K562 (cell line): Measurements from ENCODE around the gene SLC9A2. TPM values are rescaled to one million over a fixed set of nuclear protein-coding genes. Genes with fewer than 3 reads are reported as not detected.
A peak's percentile ranks its signal among the peaks of the same experiment; 100 is the strongest.

Source experiments
- ATAC-seq: fragments of 200-7000 bp; cut with Tn5 transposase; 3 replicates; pipeline ENCODE4 v1.9.1; 2020; ENCODE audit warnings: moderate library complexity
- BruUV-seq: library from RNA; stranded (reverse); fragments of 400-500 nt; replicated peaks from 2 replicates; lab custom pipeline; 2021; lab: Mats Ljungman, UMichigan
- CTCF ChIA-PET: fragments of 300-600 bp; formaldehyde crosslinking; extraction: SDS; loops from one replicate; lab custom pipeline; 2021; ENCODE audit warnings: low intra/inter-chr PET ratio; lab: Yijun Ruan, JAX
- POLR2A ChIA-PET: fragments of 300-600, 350-650 bp; sonication (Branson Sonifier 250); formaldehyde crosslinking; extraction: SDS; loops from one replicate; lab custom pipeline; 2021; ENCODE audit warnings: antibody characterized with exemption, inconsistent platforms; lab: Yijun Ruan, JAX
- DNase-seq, 4 experiments: peaks; one replicate each; pipeline versions ENCODE4 v3.0.0 to v3.0.0-alpha.2; 2011 to 2018; ENCODE audit warnings: low spot score in 3 of 4, mixed read lengths in 3 of 4; ENCODE audit errors: extremely low read depth in 1 of 4
- FAIRE-seq: peaks from 2 replicates; lab custom pipeline; 2011; peaks lifted over from hg19 to GRCh38; lab: Jason Lieb, UNC
- H2AFZ ChIP-seq: 2 replicates; pipeline ENCODE4 v1.6.0; 2011; ENCODE audit warnings: low read depth, low read length, control low read depth, inconsistent platforms
- H3K27ac ChIP-seq: fragments of 200-600 bp; 3 replicates; pipeline ENCODE4 v1.8.0; 2011; ENCODE audit warnings: low read depth, mild to moderate bottlenecking, control low read depth, inconsistent platforms, low read length, moderate library complexity, mixed read lengths; ENCODE audit errors: extremely low read depth
- H3K27me3 ChIP-seq, 2 experiments: fragments of 300-600 bp in 1 of 2; 2 replicates in 1 of 2; 3 replicates in 1 of 2; pipeline versions ENCODE4 v1.6.0 to v1.8.0; 2011; ENCODE audit warnings: inconsistent platforms in 2 of 2, low read length in 2 of 2, mild to moderate bottlenecking in 1 of 2, mixed read lengths in 1 of 2, moderate library complexity in 1 of 2; ENCODE audit not compliant: control insufficient read depth in 2 of 2, insufficient read depth in 2 of 2
- H3K36me3 ChIP-seq: fragments of 300-600 bp; 3 replicates; pipeline ENCODE4 v1.8.0; 2011; ENCODE audit warnings: mild to moderate bottlenecking, low read length, inconsistent platforms; ENCODE audit not compliant: control insufficient read depth, insufficient read depth
- H3K4me1 ChIP-seq, 2 experiments: fragments of 200-600 bp in 1 of 2; replicated peaks in 1 of 2; 2 replicates in 1 of 2; 3 replicates in 1 of 2; pipeline versions ENCODE4 v1.5.1 to v1.8.0; 2011; ENCODE audit warnings: inconsistent platforms in 2 of 2, low read length in 2 of 2, mild to moderate bottlenecking in 1 of 2, mixed read lengths in 1 of 2, moderate library complexity in 1 of 2; ENCODE audit not compliant: control insufficient read depth in 2 of 2, insufficient read depth in 2 of 2
- H3K4me2 ChIP-seq: 2 replicates; pipeline ENCODE4 v1.6.1; 2011; ENCODE audit warnings: low read length, control low read depth, inconsistent platforms, mixed read lengths; ENCODE audit not compliant: insufficient read depth
- H3K4me3 ChIP-seq: fragments of 200-600 bp; sonication (generic), shearing (Covaris generic); 2 replicates; pipeline ENCODE4 v1.5.1; 2016; ENCODE audit warnings: control low read depth, inconsistent platforms
- H3K79me2 ChIP-seq: fragments of 200-600 bp; 3 replicates; pipeline ENCODE4 v1.8.0; 2011; ENCODE audit warnings: low read length, inconsistent platforms; ENCODE audit not compliant: control insufficient read depth, insufficient read depth
- H3K9ac ChIP-seq, 2 experiments: 2 replicates each; pipeline versions ENCODE4 v1.6.0 to v1.6.1; 2011; ENCODE audit warnings: low read depth in 2 of 2, low read length in 2 of 2, control low read depth in 1 of 2, inconsistent platforms in 1 of 2, mild to moderate bottlenecking in 1 of 2, mixed read lengths in 1 of 2; ENCODE audit not compliant: insufficient read depth in 1 of 2
- H3K9me1 ChIP-seq: one replicate; pipeline ENCODE4 v1.6.0; 2011; ENCODE audit warnings: inconsistent platforms, mild to moderate bottlenecking, low read length, moderate library complexity; ENCODE audit not compliant: control insufficient read depth, insufficient read depth
- H3K9me3 ChIP-seq: replicated peaks from 2 replicates; pipeline ENCODE4 v1.5.1; 2011; ENCODE audit warnings: low read depth, low read length, inconsistent platforms; ENCODE audit not compliant: control insufficient read depth, insufficient read depth
- H4K20me1 ChIP-seq: replicated peaks from 2 replicates; pipeline ENCODE4 v1.6.1; 2011; ENCODE audit warnings: low read length, inconsistent platforms, mixed read lengths; ENCODE audit not compliant: control insufficient read depth, insufficient read depth
- CAMTA2 ChIP-seq: fragments of 250-450 bp; sonication (Bioruptor Pico); conservative IDR thresholded peaks from 2 replicates; pipeline ENCODE4 v1.5.1; 2022
- CEBPB ChIP-seq: fragments of 450-650 bp; IDR thresholded peaks from 2 replicates; pipeline ENCODE4 v1.6.1; 2016; ENCODE audit warnings: missing genetic modification characterization, missing compliant biosample characterization
- MEIS2 ChIP-seq: fragments of 450-650 bp; IDR thresholded peaks from 2 replicates; pipeline ENCODE4 v1.6.1; 2014; ENCODE audit warnings: mild to moderate bottlenecking; ENCODE audit not compliant: partially characterized antibody
- PCBP1 ChIP-seq: fragments of 200-400 bp; formaldehyde crosslinking; IDR thresholded peaks from 2 replicates; pipeline ENCODE4 v1.6.1; 2018; ENCODE audit warnings: mild to moderate bottlenecking, low read depth, low read length; ENCODE audit not compliant: poor library complexity, severe bottlenecking
- PRPF4 ChIP-seq: fragments of 200-400 bp; formaldehyde crosslinking; IDR thresholded peaks from one replicate; pipeline ENCODE4 v1.6.1; 2017; ENCODE audit warnings: low read length, low read depth, mild to moderate bottlenecking; ENCODE audit not compliant: insufficient read depth, poor library complexity, severe bottlenecking
- TRIM24 ChIP-seq, 2 experiments: fragments of 450-650 bp; IDR thresholded peaks; 2 replicates each; pipeline ENCODE4 v1.6.1; 2016
- WGBS: fragments of 100-300 bp; shearing (Covaris generic); methylation state at CpG from one replicate; pipeline ENCODE4 v1.1.6; 2016; ENCODE audit warnings: low coverage, mixed read lengths; ENCODE audit not compliant: insufficient coverage; ENCODE audit errors: missing lambda C conversion rate; 5-methylcytosine and 5-hydroxymethylcytosine counted together
- in situ Hi-C: fragments of 300-500 bp; cut with MboI; formaldehyde crosslinking; loops from 4 replicates; pipeline ENCODE4 v1.15.0; 2018; ENCODE audit warnings: inconsistent platforms, mixed read lengths
- intact Hi-C: fragments of 100-400 bp; cut with micrococcal nuclease; formaldehyde crosslinking; loops from 2 replicates; pipeline ENCODE4 v1.14.2; 2022
- polyA plus RNA-seq, 8 experiments: library from polyadenylated mRNA; depleted of rRNA in 4 of 8; stranded (reverse) in 5 of 8; unstranded in 3 of 8; fragments of >200 nt; fragmentation: Nextera tagmentation in 2 of 8; fragmentation: Illumina TruSeq in 1 of 8; extraction: Ambion mirVana in 2 of 8; extraction: Trizol in 1 of 8; gene quantifications; 2 replicates each; pipeline versions ENCODE4 v1.2.1 to v1.2.3, GENCODE V29; 2011 to 2014; ENCODE audit warnings: inconsistent platforms in 1 of 8, missing spikeins in 1 of 8
- total RNA-seq, 7 experiments: library from RNA; depleted of rRNA in 6 of 7; stranded (reverse); fragments of >200 nt in 6 of 7; fragmentation: Illumina TruSeq in 2 of 7; extraction: Trizol in 2 of 7; gene quantifications; 2 replicates each; pipeline versions ENCODE4 v1.2.1 to v1.2.3, GENCODE V29; 2011 to 2021; ENCODE audit warnings: low replicate concordance in 1 of 7

The SLC9A2 gene
- total and polyA plus RNA-seq, 9 of the 15 experiments (the other 6 are each of a cell fraction or from before 2014, with no cell fraction given): 0.45 to 3.3 (median 1.6) TPM

- BruUV-seq: no TSS peak
- FAIRE-seq: no peak
- Histone ChIP-seq H3K27me3 (no peaks in the 10 kb centered on the region), H3K9ac (no peak overlapping the region), H3K9me3 (no peaks in the 10 kb centered on the region), H2AFZ (no peak overlapping the region), H3K4me3 (no peak overlapping the region), H4K20me1 (no peaks in the 10 kb centered on the region), H3K4me2 (no peak overlapping the region), H3K4me1 (no peaks in the 10 kb centered on the region), H3K27ac (no peak overlapping the region), H3K9me1 (no peaks in the 10 kb centered on the region), H3K36me3 (peaks cover 55% of the 10 kb centered on the region), H3K79me2 (no peaks in the 10 kb centered on the region)
- POLR2A ChIA-PET: interaction anchor here (0.9 kb wide), 2 partner anchors 17 to 45 kb away, joined by 3 to 4 read pairs; no protein-coding TSS in a partner anchor
- no peak for DNase-seq
- intact Hi-C loops: no loop called here
- CTCF ChIA-PET: no interaction called here
- 92% methylated on average over 26 of the region's 26 CpGs for WGBS
- ATAC-seq: no peak
- in situ Hi-C loops: no loop called here
- TF ChIP-seq CEBPB (peak; percentile 54), PCBP1 (no peak), TRIM24 (IDR thresholded peaks at IDR 0.05) (no peak), MEIS2 (no peak), PRPF4 (no peak), CAMTA2 (CRISPR knock-in tag) (no peak)
Observed at GRCh38 chr2:102718387-102719316, 99.3 kb downstream of the SLC9A2 start.
